ENCODE results near the gene ZFP36L2. TPM values are rescaled to one million over a fixed set of nuclear protein-coding genes. Genes with fewer than 3 reads are reported as not detected.

ZFP36L2 gene
- total and polyA plus RNA-seq, 10 of the 15 experiments (the other 5 are each of a cell fraction or from before 2014, with no cell fraction given): 4.3 to 64.9 (median 19.5) TPM

GRCh38 chr2:43198263-43198662, 28.1 kb downstream of the ZFP36L2 start (continued):
- TF ChIP-seq CTCF (IDR thresholded peaks at IDR 0.05 in 2 of 3, conservative IDR thresholded peaks at IDR 0.05 in 1 of 3; ENCODE audit: control insufficient read depth in 2 of 3, extremely low read depth in 1 of 3, insufficient read depth in 1 of 3, low read depth in 3 of 3, low read length in 3 of 3): no peak

- H3K4me1 ChIP-seq (ENCODE audit: control insufficient read depth, insufficient read depth, low read length): peaks cover 17% of the 10 kb centered on the region
- no peaks in the 10 kb centered on the region for H3K9me3 ChIP-seq (replicated peaks; ENCODE audit: control insufficient read depth, insufficient read depth, low read length)
- FAIRE-seq (no peak), DNase-seq (ENCODE audit: low read depth, low spot score) (no peak), ATAC-seq (no peak)
- no peak overlapping the region for H3K4me2 ChIP-seq (ENCODE audit: control insufficient read depth, insufficient read depth)
- 71% methylated on average over 4 of the region's 5 CpGs for WGBS (ENCODE audit: insufficient coverage, insufficient replicate concordance, low lambda C conversion rate, missing lambda C conversion rate)
- no peak overlapping the region for H3K27ac ChIP-seq (ENCODE audit: control insufficient read depth, insufficient read depth)
- H3K36me3 ChIP-seq (ENCODE audit: control insufficient read depth in 2 of 2, insufficient read depth in 2 of 2, low read length in 1 of 2): no peaks in the 10 kb centered on the region
- ChIA-PET CTCF (no interaction called here), SMC1A (ENCODE audit: uncharacterized antibody, unreplicated experiment) (interaction anchor here (1.1 kb wide), 1 partner anchor 23 kb away, joined by 3 read pairs; no protein-coding TSS in a partner anchor), RAD21 (ENCODE audit: unreplicated experiment) (interaction anchor here (0.6 kb wide), 1 partner anchor 31 kb away, joined by 3 read pairs; no protein-coding TSS in a partner anchor), POLR2A (interaction anchor here (0.6 kb wide), 1 partner anchor 29 kb away, joined by 4 read pairs; no protein-coding TSS in a partner anchor)
- no peaks in the 10 kb centered on the region for H4K20me1 ChIP-seq (ENCODE audit: control insufficient read depth, insufficient read depth)
- H3K79me2 ChIP-seq (ENCODE audit: control insufficient read depth, insufficient read depth, low read length): no peaks in the 10 kb centered on the region
- no peaks in the 10 kb centered on the region for H3K27me3 ChIP-seq (replicated peaks in 1 of 2; ENCODE audit: control insufficient read depth in 2 of 2, insufficient read depth in 2 of 2, low read length in 1 of 2)
- no peak overlapping the region for H2AFZ ChIP-seq (ENCODE audit: control insufficient read depth, low read depth, low read length)
- no peak overlapping the region for H3K9ac ChIP-seq (ENCODE audit: control insufficient read depth, insufficient read depth, low read length)
- intact Hi-C loops (cut with micrococcal nuclease; ENCODE audit: unreplicated experiment): no loop called here
- H3K4me3 ChIP-seq: no peak overlapping the region
- no TSS peak for BruUV-seq (replicated peaks)
- in situ Hi-C loops (cut with MboI): no loop called here
- TF ChIP-seq RAD51 (IDR thresholded peaks at IDR 0.05) (no peak), ZNF24 (IDR thresholded peaks at IDR 0.05) (no peak), POLR2AphosphoS5 (IDR thresholded peaks at IDR 0.05; ENCODE audit: low read length) (no peak), GATAD2B (conservative IDR thresholded peaks at IDR 0.05; ENCODE audit: low read depth) (no peak), ELK1 (IDR thresholded peaks at IDR 0.05; ENCODE audit: low read depth, low read length) (no peak), TBL1XR1 (IDR thresholded peaks at IDR 0.05; ENCODE audit: low read depth, low read length) (no peak), NFYA (IDR thresholded peaks at IDR 0.05; ENCODE audit: borderline replicate concordance, low read depth, low read length) (no peak), IRF5 (IDR thresholded peaks at IDR 0.05; ENCODE audit: borderline replicate concordance) (no peak)
Observed at GRCh38 chr2:43197588-43197896, 28.9 kb downstream of the ZFP36L2 start.
